Caco-2 (cell line): Measurements from ENCODE around the gene METTL16. TPM values are rescaled to one million over a fixed set of nuclear protein-coding genes. Genes with fewer than 3 reads are reported as not detected.

Experiments used
- BruUV-seq: library from RNA; stranded (reverse); fragments of 400-500 nt; replicated peaks from 2 replicates; lab custom pipeline; 2021; lab: Mats Ljungman, UMichigan
- CTCF ChIA-PET: fragments of 300-600 bp; sonication (Branson Sonifier 250); formaldehyde crosslinking; loops from one replicate; lab custom pipeline; 2022; ENCODE audit warnings: antibody characterized with exemption; lab: Charles Lee
- POLR2A ChIA-PET: fragments of 300-600 bp; sonication (Branson Sonifier 250); formaldehyde crosslinking; loops from one replicate; lab custom pipeline; 2022; ENCODE audit warnings: antibody characterized with exemption; lab: Charles Lee
- DNase-seq, 2 experiments: peaks; one replicate each; pipeline versions ENCODE4 v3.0.0 to v3.0.0-alpha.2; 2020 to 2022
- H3K27me3 ChIP-seq: replicated peaks from 2 replicates; pipeline ENCODE4 v1.6.0; 2011; ENCODE audit warnings: low read length; ENCODE audit not compliant: control insufficient read depth, insufficient read depth
- H3K36me3 ChIP-seq: 2 replicates; pipeline ENCODE4 v1.5.1; 2011; ENCODE audit warnings: low read length; ENCODE audit not compliant: control insufficient read depth, insufficient read depth
- H3K4me1 ChIP-seq: fragments of 250-450 bp; sonication (Bioruptor Pico); 2 replicates; pipeline ENCODE4 v1.5.1; 2020; ENCODE audit warnings: mild to moderate bottlenecking
- H3K4me3 ChIP-seq: 2 replicates; pipeline ENCODE4 v1.5.1; 2011; ENCODE audit warnings: low read depth, mild to moderate bottlenecking, control low read depth, low read length
- H3K9me3 ChIP-seq: fragments of 250-450 bp; sonication (Bioruptor Pico); 2 replicates; pipeline ENCODE4 v1.5.1; 2020; ENCODE audit warnings: mild to moderate bottlenecking, moderate library complexity
- H3K27ac Mint-ChIP-seq: one replicate; pipeline ENCODE4 v1.8.0; 2022; ENCODE audit warnings: mixed read lengths; ENCODE audit not compliant: unreplicated experiment
- H3K27me3 Mint-ChIP-seq: one replicate; pipeline ENCODE4 v1.8.0; 2022; ENCODE audit warnings: mixed read lengths; ENCODE audit not compliant: insufficient read depth, unreplicated experiment
- H3K36me3 Mint-ChIP-seq: one replicate; pipeline ENCODE4 v1.8.0; 2022; ENCODE audit warnings: mild to moderate bottlenecking, mixed read lengths; ENCODE audit not compliant: insufficient read depth, unreplicated experiment
- H3K4me1 Mint-ChIP-seq: one replicate; pipeline ENCODE4 v1.8.0; 2022; ENCODE audit warnings: low read depth, mixed read lengths; ENCODE audit not compliant: unreplicated experiment
- H3K4me3 Mint-ChIP-seq: one replicate; pipeline ENCODE4 v1.8.0; 2022; ENCODE audit warnings: mild to moderate bottlenecking, moderate library complexity, mixed read lengths; ENCODE audit not compliant: unreplicated experiment
- H3K9me3 Mint-ChIP-seq: one replicate; pipeline ENCODE4 v1.8.0; 2022; ENCODE audit warnings: mixed read lengths; ENCODE audit not compliant: unreplicated experiment
- CTCF ChIP-seq, 2 experiments: fragments of 200-600 bp in 1 of 2; IDR thresholded peaks; 1 replicate in 1 of 2; 2 replicates in 1 of 2; pipeline versions ENCODE4 v1.5.1 to v1.8.0; 2011 to 2022; ENCODE audit warnings: antibody characterized with exemption in 1 of 2, control low read depth in 1 of 2, inconsistent platforms in 1 of 2, low read depth in 1 of 2, low read length in 1 of 2, mild to moderate bottlenecking in 1 of 2, moderate library complexity in 1 of 2; ENCODE audit not compliant: insufficient read depth in 1 of 2, severe bottlenecking in 1 of 2, unreplicated experiment in 1 of 2
- intact Hi-C: fragments of 100-400 bp; cut with micrococcal nuclease; formaldehyde crosslinking; loops from one replicate; pipeline ENCODE4 v1.10.0; 2022; ENCODE audit not compliant: unreplicated experiment
- total RNA-seq: library from RNA; stranded (reverse); gene quantifications from 2 replicates; pipeline ENCODE4 v1.2.3, GENCODE V29; 2022

METTL16 gene
- total RNA-seq, 1 experiment from 2014 or later = 50.4 TPM

GRCh38 chr17:2377659-2378058 is 134.0 kb downstream of the METTL16 start:
- H3K9me3 Mint-ChIP-seq = no peaks in the 10 kb centered on the region

GRCh38 chr17:2376107-2376506 is 135.6 kb downstream of the METTL16 start:
- ChIA-PET POLR2A (no interaction called here), CTCF (no interaction called here)
- no peaks in the 10 kb centered on the region for H3K9me3 ChIP-seq
- H3K4me3 ChIP-seq = no peak overlapping the region
- no peaks in the 10 kb centered on the region for H3K27me3 Mint-ChIP-seq
- H3K27me3 ChIP-seq = no peaks in the 10 kb centered on the region
- TF ChIP-seq CTCF (IDR thresholded peaks at IDR 0.05; ENCODE audit: insufficient read depth in 1 of 2, low read depth in 1 of 2, low read length in 1 of 2, severe bottlenecking in 1 of 2, unreplicated experiment in 1 of 2) = no peak
- DNase-seq = no peak
- BruUV-seq = no TSS peak
- intact Hi-C loops = no loop called here
- H3K36me3 Mint-ChIP-seq = peaks cover 56% of the 10 kb centered on the region
- H3K4me1 ChIP-seq = no peaks in the 10 kb centered on the region
- no peaks in the 10 kb centered on the region; the same call in 1 of the 2 replicates for H3K36me3 ChIP-seq
- H3K4me3 Mint-ChIP-seq = no peak overlapping the region
- H3K27ac Mint-ChIP-seq = no peak overlapping the region
- no peaks in the 10 kb centered on the region for H3K9me3 Mint-ChIP-seq
- no peaks in the 10 kb centered on the region for H3K4me1 Mint-ChIP-seq

More at GRCh38 chr17:2377659-2378058, 134.0 kb downstream of the METTL16 start:
- intact Hi-C loops = no loop called here
- H3K27me3 Mint-ChIP-seq = no peaks in the 10 kb centered on the region
- H3K4me1 Mint-ChIP-seq = no peaks in the 10 kb centered on the region
- POLR2A ChIA-PET = no interaction called here
- peaks cover 59% of the 10 kb centered on the region for H3K36me3 Mint-ChIP-seq
- Histone ChIP-seq H3K27me3 (no peaks in the 10 kb centered on the region), H3K4me3 (no peak overlapping the region), H3K4me1 (no peaks in the 10 kb centered on the region), H3K9me3 (no peaks in the 10 kb centered on the region), H3K36me3 (no peaks in the 10 kb centered on the region; the same call in 1 of the 2 replicates)
- no TSS peak for BruUV-seq
- no peak for TF ChIP-seq CTCF (IDR thresholded peaks at IDR 0.05; ENCODE audit: insufficient read depth in 1 of 2, low read depth in 1 of 2, low read length in 1 of 2, severe bottlenecking in 1 of 2, unreplicated experiment in 1 of 2)
- no peak overlapping the region for H3K27ac Mint-ChIP-seq
- no peak for DNase-seq
- CTCF ChIA-PET = interaction anchor here (0.7 kb wide), 1 partner anchor 39 kb away, joined by 4 read pairs; no protein-coding TSS in a partner anchor
- no peak overlapping the region for H3K4me3 Mint-ChIP-seq

- CTCF ChIA-PET = interaction anchor here (1.0 kb wide), 1 partner anchor 41 kb away, joined by 3 read pairs; no protein-coding TSS in a partner anchor
- Mint-ChIP-seq H3K4me1 (no peaks in the 10 kb centered on the region), H3K4me3 (no peak overlapping the region), H3K27ac (no peak overlapping the region), H3K27me3 (no peaks in the 10 kb centered on the region), H3K36me3 (peaks cover 53% of the 10 kb centered on the region), H3K9me3 (no peaks in the 10 kb centered on the region)
- H3K4me1 ChIP-seq = no peaks in the 10 kb centered on the region
- H3K36me3 ChIP-seq = no peaks in the 10 kb centered on the region; the same call in 1 of the 2 replicates
- no peaks in the 10 kb centered on the region for H3K27me3 ChIP-seq
- no TSS peak for BruUV-seq
- POLR2A ChIA-PET = no interaction called here
- DNase-seq = no peak
- intact Hi-C loops = no loop called here
- no peak overlapping the region for H3K4me3 ChIP-seq
- no peaks in the 10 kb centered on the region for H3K9me3 ChIP-seq
- TF ChIP-seq CTCF (IDR thresholded peaks at IDR 0.05; ENCODE audit: insufficient read depth in 1 of 2, low read depth in 1 of 2, low read length in 1 of 2, severe bottlenecking in 1 of 2, unreplicated experiment in 1 of 2) = no peak
These were observed 136.3 kb downstream of the METTL16 start for GRCh38 chr17:2375406-2375805.
